Left ventricle myocardium inferior (tissue), 1 donor: Measurements from ENCODE around the gene RAP1GAP2. TPM values are rescaled to one million over a fixed set of nuclear protein-coding genes. Genes with fewer than 3 reads are reported as not detected.

Experiments
- DNase-seq: peaks from one replicate; pipeline ENCODE4 v3.0.0-alpha.2; 2020
- H3K27ac ChIP-seq: fragments of 200-600 bp; replicated peaks from 2 replicates; pipeline ENCODE4 v1.8.0; 2021
- H3K27me3 ChIP-seq: fragments of 200-600 bp; 2 replicates; pipeline ENCODE4 v1.8.0; 2021; ENCODE audit warnings: low read depth
- H3K36me3 ChIP-seq: fragments of 200-600 bp; 2 replicates; pipeline ENCODE4 v1.8.0; 2021
- H3K4me1 ChIP-seq: fragments of 200-600 bp; 2 replicates; pipeline ENCODE4 v1.8.0; 2021
- H3K4me3 ChIP-seq: fragments of 200-600 bp; 2 replicates; pipeline ENCODE4 v1.8.0; 2021; ENCODE audit warnings: mild to moderate bottlenecking, moderate library complexity
- H3K9me3 ChIP-seq: fragments of 200-600 bp; replicated peaks from 2 replicates; pipeline ENCODE4 v1.8.0; 2021
- intact Hi-C: fragments of 100-400 bp; cut with micrococcal nuclease; formaldehyde crosslinking; loops from one replicate; pipeline ENCODE4 v1.11.0; 2022
- total RNA-seq: library from RNA; stranded (reverse); fragmentation: NEBNext Ultra II Directional; extraction: Animal tissue kit (Norgen Biotek cat#: 25700); gene quantifications from one replicate; pipeline ENCODE4 v1.2.1, GENCODE V29; 2021
- TF ChIP-seq, protein P1 (sequence below): fragments of 200-600 bp; IDR thresholded peaks from 2 replicates; pipeline ENCODE4 v1.8.0; 2021; ENCODE audit warnings: antibody characterized with exemption, mild to moderate bottlenecking, borderline replicate concordance
- donor health status: DM: no; HTN: yes; CAD: no; lungs with severe emphysema.

Gene RAP1GAP2
- total RNA-seq, 1 donor from 2014 or later, result 63.8 TPM

DNA sequence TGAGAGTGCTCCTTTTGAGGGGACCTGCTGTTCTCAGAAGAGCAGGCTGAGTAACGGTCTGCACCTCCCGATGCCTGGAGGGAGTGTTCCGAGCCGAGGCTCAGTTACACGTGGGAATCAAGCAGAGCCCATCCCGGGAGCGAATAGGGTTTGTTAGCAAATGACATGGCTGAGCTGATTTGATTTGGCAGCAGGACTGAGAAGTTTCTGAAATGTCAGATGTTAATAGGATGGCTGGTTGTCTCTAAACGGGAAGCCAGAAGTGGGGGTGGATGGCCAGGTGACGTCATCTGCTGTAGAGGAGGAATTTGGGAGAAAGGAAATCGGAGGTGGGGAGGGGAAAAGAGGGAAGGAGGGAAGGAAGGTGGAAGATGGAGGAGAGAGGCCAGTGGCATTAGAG lies 128.0 kb downstream of the RAP1GAP2 start:
- Histone ChIP-seq H3K9me3 (no peaks in the 10 kb centered on the region), H3K4me3 (no peak overlapping the region), H3K27ac (no peak overlapping the region), H3K27me3 (no peaks in the 10 kb centered on the region), H3K36me3 (no peaks in the 10 kb centered on the region), H3K4me1 (peaks cover 11% of the 10 kb centered on the region)
- TF ChIP-seq, protein P1, sequence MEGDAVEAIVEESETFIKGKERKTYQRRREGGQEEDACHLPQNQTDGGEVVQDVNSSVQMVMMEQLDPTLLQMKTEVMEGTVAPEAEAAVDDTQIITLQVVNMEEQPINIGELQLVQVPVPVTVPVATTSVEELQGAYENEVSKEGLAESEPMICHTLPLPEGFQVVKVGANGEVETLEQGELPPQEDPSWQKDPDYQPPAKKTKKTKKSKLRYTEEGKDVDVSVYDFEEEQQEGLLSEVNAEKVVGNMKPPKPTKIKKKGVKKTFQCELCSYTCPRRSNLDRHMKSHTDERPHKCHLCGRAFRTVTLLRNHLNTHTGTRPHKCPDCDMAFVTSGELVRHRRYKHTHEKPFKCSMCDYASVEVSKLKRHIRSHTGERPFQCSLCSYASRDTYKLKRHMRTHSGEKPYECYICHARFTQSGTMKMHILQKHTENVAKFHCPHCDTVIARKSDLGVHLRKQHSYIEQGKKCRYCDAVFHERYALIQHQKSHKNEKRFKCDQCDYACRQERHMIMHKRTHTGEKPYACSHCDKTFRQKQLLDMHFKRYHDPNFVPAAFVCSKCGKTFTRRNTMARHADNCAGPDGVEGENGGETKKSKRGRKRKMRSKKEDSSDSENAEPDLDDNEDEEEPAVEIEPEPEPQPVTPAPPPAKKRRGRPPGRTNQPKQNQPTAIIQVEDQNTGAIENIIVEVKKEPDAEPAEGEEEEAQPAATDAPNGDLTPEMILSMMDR, result no peak
- intact Hi-C loops, result no loop called here
- no peak for DNase-seq

DNA sequence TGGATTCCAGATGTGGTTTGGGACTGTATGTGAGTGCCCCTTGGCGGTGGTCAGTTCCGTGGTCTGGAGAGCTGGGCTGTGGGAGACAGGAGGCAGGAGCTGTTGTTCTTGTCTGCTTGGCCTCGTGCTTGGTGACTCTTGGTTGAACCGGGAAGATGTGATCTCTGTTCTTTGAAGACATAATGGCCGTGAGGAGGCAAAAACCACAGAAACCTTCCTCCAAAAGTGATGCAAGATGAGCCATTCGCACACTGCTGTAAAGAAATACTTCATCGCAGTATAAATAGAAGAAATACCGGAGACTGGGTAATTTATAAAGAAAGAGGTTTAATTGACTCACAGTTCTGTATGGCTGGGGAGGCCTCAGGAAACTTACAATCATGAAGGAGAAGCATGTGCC lies 128.8 kb downstream of the RAP1GAP2 start:
- Histone ChIP-seq H3K36me3 (no peaks in the 10 kb centered on the region), H3K27me3 (no peaks in the 10 kb centered on the region), H3K4me1 (peaks cover 12% of the 10 kb centered on the region), H3K9me3 (no peaks in the 10 kb centered on the region), H3K27ac (no peak overlapping the region), H3K4me3 (no peak overlapping the region)
- DNase-seq, result no peak
- TF ChIP-seq, protein P1, result no peak
- intact Hi-C loops, result no loop called here

DNA sequence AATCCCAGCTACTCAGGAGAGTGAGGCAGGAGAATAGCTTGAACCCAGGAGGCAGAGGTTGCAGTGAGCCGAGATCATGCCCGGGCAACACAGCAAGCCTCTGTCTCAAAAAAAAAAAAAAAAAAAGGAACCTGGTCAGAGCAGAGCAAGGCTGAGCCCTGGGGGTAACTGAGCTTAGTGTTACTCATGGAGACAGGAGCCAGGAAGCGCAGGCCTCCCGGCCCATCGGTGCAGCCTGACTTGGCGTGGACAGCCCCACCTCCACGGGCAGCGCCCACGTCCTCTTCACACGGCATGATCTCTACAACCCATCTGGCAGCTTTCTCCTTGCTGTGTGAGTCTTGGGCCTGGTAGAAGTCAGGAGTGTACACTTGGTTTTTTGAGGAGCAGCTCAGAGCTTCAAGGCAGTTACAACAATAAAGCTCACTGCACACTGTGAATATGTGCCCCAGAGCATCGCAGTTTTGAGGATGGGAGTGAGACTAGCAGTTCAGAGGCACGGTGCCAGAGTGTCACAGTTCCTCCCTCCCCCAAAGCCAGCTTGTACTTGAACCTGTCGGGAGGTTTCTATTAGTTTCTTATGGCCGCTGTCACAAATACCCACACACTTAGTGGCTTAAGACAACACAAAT lies 129.9 kb downstream of the RAP1GAP2 start:
- DNase-seq, result no peak

DNA sequence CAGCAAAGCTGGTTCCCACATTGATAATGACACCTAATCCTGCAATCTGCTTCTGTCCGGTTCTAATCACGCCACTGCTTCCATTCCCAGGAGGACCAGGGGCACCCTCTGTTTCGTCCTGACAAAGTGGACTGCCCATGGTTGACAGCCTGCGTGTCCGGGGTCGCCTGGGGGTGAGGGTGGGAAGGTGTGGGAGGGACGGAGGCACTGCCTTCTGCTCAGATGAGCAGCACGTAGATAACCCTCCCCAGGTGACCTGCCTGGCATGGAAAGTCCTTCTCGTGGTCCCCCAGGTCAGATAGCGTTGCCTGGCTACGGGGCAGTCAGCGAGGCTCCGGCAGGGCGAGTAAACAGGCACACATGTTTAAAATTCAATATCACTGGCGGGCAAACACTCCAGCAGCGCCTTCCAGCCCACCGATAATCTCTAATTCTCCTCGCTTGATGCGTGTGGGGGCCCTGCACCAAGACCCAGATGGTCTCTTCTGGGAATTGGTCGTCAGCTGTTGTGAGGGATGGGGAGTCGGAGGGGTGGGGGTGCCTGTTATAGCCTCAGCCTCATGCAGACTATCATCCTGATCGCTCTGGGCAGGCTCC lies 132.2 kb downstream of the RAP1GAP2 start:
- no peaks in the 10 kb centered on the region for H3K36me3 ChIP-seq
- H3K4me3 ChIP-seq, result no peak overlapping the region
- no peaks in the 10 kb centered on the region for H3K9me3 ChIP-seq
- H3K27me3 ChIP-seq, result no peaks in the 10 kb centered on the region
- H3K4me1 ChIP-seq, result peaks cover 14% of the 10 kb centered on the region
- TF ChIP-seq, protein P1, result no peak
- no peak overlapping the region for H3K27ac ChIP-seq
- intact Hi-C loops, result no loop called here
- DNase-seq, result no peak

More for the DNA sequence above, 129.9 kb downstream of the RAP1GAP2 start:
- no peaks in the 10 kb centered on the region for H3K27me3 ChIP-seq
- TF ChIP-seq, protein P1, result no peak
- H3K4me1 ChIP-seq, result peaks cover 14% of the 10 kb centered on the region
- no peak overlapping the region for H3K27ac ChIP-seq
- intact Hi-C loops, result no loop called here
- no peaks in the 10 kb centered on the region for H3K36me3 ChIP-seq
- H3K9me3 ChIP-seq, result no peaks in the 10 kb centered on the region
- no peak overlapping the region for H3K4me3 ChIP-seq

DNA sequence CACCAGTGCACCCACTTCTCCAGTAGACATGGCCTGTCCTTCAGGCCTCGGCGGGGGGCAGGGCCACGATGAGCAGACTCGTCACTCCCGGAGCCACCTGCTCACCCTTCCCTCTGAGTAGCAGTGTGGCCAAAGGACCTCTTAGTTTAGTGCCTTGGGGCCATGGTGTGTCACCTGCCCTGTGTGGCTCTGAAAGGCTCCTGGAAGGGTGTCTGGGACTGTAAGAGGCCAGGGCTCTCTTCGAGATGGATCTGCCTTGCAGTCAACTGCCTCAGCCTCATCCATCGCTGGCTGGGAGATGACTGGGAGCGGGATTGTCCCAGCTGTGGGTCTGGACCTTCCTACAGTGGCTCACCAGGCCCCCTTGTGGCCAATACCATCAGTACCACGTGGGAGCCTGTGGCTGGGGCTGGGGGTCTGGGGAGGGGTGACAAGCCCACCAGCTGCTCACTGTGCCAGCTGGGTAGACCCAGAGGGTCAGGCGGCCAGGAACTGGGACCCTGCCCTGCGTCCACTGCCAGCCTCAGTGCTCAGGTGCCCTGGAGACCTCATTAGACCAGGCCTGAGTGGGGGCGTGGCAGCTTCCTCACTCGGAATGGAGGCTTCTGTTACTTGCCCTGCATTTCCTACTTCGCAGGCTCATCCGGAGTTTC lies 133.8 kb downstream of the RAP1GAP2 start:
- Histone ChIP-seq H3K4me3 (no peak overlapping the region), H3K9me3 (no peaks in the 10 kb centered on the region), H3K36me3 (peaks cover 4% of the 10 kb centered on the region), H3K27me3 (no peaks in the 10 kb centered on the region), H3K27ac (no peak overlapping the region), H3K4me1 (peaks cover 3% of the 10 kb centered on the region)
- TF ChIP-seq, protein P1, result peak; percentile 74
- DNase-seq, result peak; percentile 35
- intact Hi-C loops, result no loop called here
